ENCODE measurements around the gene CINP. TPM values are rescaled to one million over a fixed set of nuclear protein-coding genes. Genes with fewer than 3 reads are reported as not detected.

The CINP gene
- total RNA-seq, 1 experiment from 2014 or later, result 76.9 TPM

DNA sequence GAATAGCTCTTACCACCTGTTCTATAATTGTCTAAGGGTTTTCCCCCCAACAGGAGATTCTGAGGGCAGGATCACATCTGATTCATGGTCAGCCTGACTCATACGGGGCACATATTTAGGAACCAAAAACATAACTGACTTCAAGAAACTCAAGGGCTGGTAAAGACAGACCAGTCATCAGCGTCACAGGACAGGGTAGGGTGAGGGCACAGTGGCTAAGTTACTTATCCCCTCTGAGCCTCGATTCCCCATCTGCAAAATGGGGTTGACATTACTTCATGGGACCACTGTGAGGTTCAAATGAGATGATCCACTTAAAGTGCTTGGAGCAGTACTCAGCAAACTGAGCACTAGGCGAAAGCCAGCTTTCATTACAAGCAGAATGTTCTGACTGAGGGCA, 606 bp downstream of the CINP start:
- intact Hi-C loops (cut with micrococcal nuclease), result no loop called here
- no peaks in the 10 kb centered on the region for H3F3A ChIP-seq (ENCODE audit: low read length, unreplicated experiment)
- peaks cover 42% of the 10 kb centered on the region for H3K79me2 ChIP-seq (ENCODE audit: low read length)
- H3K9ac ChIP-seq (ENCODE audit: low read length), result peak overlapping the region; percentile 92
- BruUV-seq (replicated peaks), result no TSS peak
- H3K36me3 ChIP-seq (ENCODE audit: low read depth, low read length), result 0 out of 2 replicates have a peak, but pooled peaks cover 5% of the 10 kb centered on the region
- H3K4me1 ChIP-seq (ENCODE audit: insufficient read depth, low read length), result peaks cover 17% of the 10 kb centered on the region
- DNase-seq (peak; percentile 39), ATAC-seq (peak; percentile 21)
- ChIA-PET CTCF (no interaction called here), POLR2A (ENCODE audit: unreplicated experiment) (interaction anchor here (0.6 kb wide), 1 partner anchor 146 kb away, joined by 3 read pairs; no protein-coding TSS in a partner anchor)
- H3K9me2 ChIP-seq (replicated peaks; ENCODE audit: low read length), result no peaks in the 10 kb centered on the region
- no peak for TF ChIP-seq EZH2 (IDR thresholded peaks at IDR 0.05; ENCODE audit: low read length, unreplicated experiment)
- no peak for TF ChIP-seq EZH2phosphoT487 (IDR thresholded peaks at IDR 0.05; ENCODE audit: borderline replicate concordance, low read length)
- TF ChIP-seq, protein P1, sequence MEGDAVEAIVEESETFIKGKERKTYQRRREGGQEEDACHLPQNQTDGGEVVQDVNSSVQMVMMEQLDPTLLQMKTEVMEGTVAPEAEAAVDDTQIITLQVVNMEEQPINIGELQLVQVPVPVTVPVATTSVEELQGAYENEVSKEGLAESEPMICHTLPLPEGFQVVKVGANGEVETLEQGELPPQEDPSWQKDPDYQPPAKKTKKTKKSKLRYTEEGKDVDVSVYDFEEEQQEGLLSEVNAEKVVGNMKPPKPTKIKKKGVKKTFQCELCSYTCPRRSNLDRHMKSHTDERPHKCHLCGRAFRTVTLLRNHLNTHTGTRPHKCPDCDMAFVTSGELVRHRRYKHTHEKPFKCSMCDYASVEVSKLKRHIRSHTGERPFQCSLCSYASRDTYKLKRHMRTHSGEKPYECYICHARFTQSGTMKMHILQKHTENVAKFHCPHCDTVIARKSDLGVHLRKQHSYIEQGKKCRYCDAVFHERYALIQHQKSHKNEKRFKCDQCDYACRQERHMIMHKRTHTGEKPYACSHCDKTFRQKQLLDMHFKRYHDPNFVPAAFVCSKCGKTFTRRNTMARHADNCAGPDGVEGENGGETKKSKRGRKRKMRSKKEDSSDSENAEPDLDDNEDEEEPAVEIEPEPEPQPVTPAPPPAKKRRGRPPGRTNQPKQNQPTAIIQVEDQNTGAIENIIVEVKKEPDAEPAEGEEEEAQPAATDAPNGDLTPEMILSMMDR (conservative IDR thresholded peaks at IDR 0.05; ENCODE audit: low read depth, low read length), result no peak
- H3K4me2 ChIP-seq (ENCODE audit: low read length), result peak overlapping the region; percentile 95
- no peaks in the 10 kb centered on the region for H3K27me3 ChIP-seq (ENCODE audit: low read length)
- peak overlapping the region; percentile 81 for H3K4me3 ChIP-seq (ENCODE audit: low read length)
- H4K20me1 ChIP-seq (ENCODE audit: low read length), result no peaks in the 10 kb centered on the region
- H2AFZ ChIP-seq (ENCODE audit: low read length), result peak overlapping the region; percentile 80
- peak overlapping the region; percentile 57 for H3K27ac ChIP-seq (ENCODE audit: low read length)
- H3K9me3 ChIP-seq (ENCODE audit: low read length), result no peaks in the 10 kb centered on the region

GRCh38 chr14:102360388-102360787, 2.3 kb downstream of the CINP start:
- Histone ChIP-seq H3K36me3 (ENCODE audit: low read depth, low read length) (peaks cover 11% of the 10 kb centered on the region; the same call in 1 of the 2 replicates), H4K20me1 (ENCODE audit: low read length) (no peaks in the 10 kb centered on the region), H3K9ac (ENCODE audit: low read length) (no peak overlapping the region), H3K4me1 (ENCODE audit: insufficient read depth, low read length) (peaks cover 29% of the 10 kb centered on the region), H3K4me2 (ENCODE audit: low read length) (no peak overlapping the region), H3K79me2 (ENCODE audit: low read length) (peaks cover 42% of the 10 kb centered on the region), H3K27me3 (ENCODE audit: low read length) (no peaks in the 10 kb centered on the region), H3F3A (ENCODE audit: low read length, unreplicated experiment) (no peaks in the 10 kb centered on the region), H3K27ac (ENCODE audit: low read length) (no peak overlapping the region), H2AFZ (ENCODE audit: low read length) (no peak overlapping the region), H3K4me3 (ENCODE audit: low read length) (no peak overlapping the region), H3K9me2 (replicated peaks; ENCODE audit: low read length) (no peaks in the 10 kb centered on the region), H3K9me3 (ENCODE audit: low read length) (no peaks in the 10 kb centered on the region)
- ATAC-seq (no peak), DNase-seq (no peak)
- intact Hi-C loops (cut with micrococcal nuclease), result no loop called here
- no TSS peak for BruUV-seq (replicated peaks)
- TF ChIP-seq EZH2phosphoT487 (IDR thresholded peaks at IDR 0.05; ENCODE audit: borderline replicate concordance, low read length), result no peak
- TF ChIP-seq, protein P1 (conservative IDR thresholded peaks at IDR 0.05; ENCODE audit: low read depth, low read length), result no peak
- no peak for TF ChIP-seq EZH2 (IDR thresholded peaks at IDR 0.05; ENCODE audit: low read length, unreplicated experiment)
- CTCF ChIA-PET, result no interaction called here
- POLR2A ChIA-PET (ENCODE audit: unreplicated experiment), result no interaction called here

GRCh38 chr14:102359341-102359740, 3.3 kb downstream of the CINP start:
- Histone ChIP-seq H3K9ac (ENCODE audit: low read length) (no peak overlapping the region), H2AFZ (ENCODE audit: low read length) (no peak overlapping the region), H3F3A (ENCODE audit: low read length, unreplicated experiment) (no peaks in the 10 kb centered on the region), H3K9me2 (replicated peaks; ENCODE audit: low read length) (no peaks in the 10 kb centered on the region), H3K36me3 (ENCODE audit: low read depth, low read length) (peaks cover 12% of the 10 kb centered on the region; the same call in 1 of the 2 replicates), H3K27ac (ENCODE audit: low read length) (no peak overlapping the region), H3K27me3 (ENCODE audit: low read length) (no peaks in the 10 kb centered on the region), H3K79me2 (ENCODE audit: low read length) (peaks cover 31% of the 10 kb centered on the region), H3K4me3 (ENCODE audit: low read length) (no peak overlapping the region), H4K20me1 (ENCODE audit: low read length) (no peaks in the 10 kb centered on the region), H3K4me1 (ENCODE audit: insufficient read depth, low read length) (peaks cover 28% of the 10 kb centered on the region), H3K9me3 (ENCODE audit: low read length) (no peaks in the 10 kb centered on the region), H3K4me2 (ENCODE audit: low read length) (no peak overlapping the region)
- DNase-seq (no peak), ATAC-seq (no peak)
- TF ChIP-seq, protein P1 (conservative IDR thresholded peaks at IDR 0.05; ENCODE audit: low read depth, low read length), result no peak
- TF ChIP-seq EZH2phosphoT487 (IDR thresholded peaks at IDR 0.05; ENCODE audit: borderline replicate concordance, low read length) (no peak), EZH2 (IDR thresholded peaks at IDR 0.05; ENCODE audit: low read length, unreplicated experiment) (no peak)
- ChIA-PET CTCF (no interaction called here), POLR2A (ENCODE audit: unreplicated experiment) (no interaction called here)
- no TSS peak for BruUV-seq (replicated peaks)
- intact Hi-C loops (cut with micrococcal nuclease), result no loop called here
